Peyer's patch (tissue), 4 donors: ENCODE measurements around the gene UNC13D.

ENCODE experiments used
- CTCF ChIP-seq, 6 experiments: fragments of 450-650 bp in 4 of 6; fragments of 200-600 bp in 2 of 6; sonication (generic) in 1 of 6; IDR thresholded peaks; one replicate each; pipeline ENCODE4 v1.5.1; 2017 to 2019; ENCODE audit warnings: antibody characterized with exemption in 6 of 6, mild to moderate bottlenecking in 3 of 6, moderate library complexity in 1 of 6
- POLR2A ChIP-seq, 2 donors: fragments of 450-650 bp; IDR thresholded peaks; one replicate each; pipeline ENCODE4 v1.5.1; 2017; ENCODE audit warnings: antibody characterized with exemption in 2 of 2, mild to moderate bottlenecking in 2 of 2, moderate library complexity in 2 of 2

DNA sequence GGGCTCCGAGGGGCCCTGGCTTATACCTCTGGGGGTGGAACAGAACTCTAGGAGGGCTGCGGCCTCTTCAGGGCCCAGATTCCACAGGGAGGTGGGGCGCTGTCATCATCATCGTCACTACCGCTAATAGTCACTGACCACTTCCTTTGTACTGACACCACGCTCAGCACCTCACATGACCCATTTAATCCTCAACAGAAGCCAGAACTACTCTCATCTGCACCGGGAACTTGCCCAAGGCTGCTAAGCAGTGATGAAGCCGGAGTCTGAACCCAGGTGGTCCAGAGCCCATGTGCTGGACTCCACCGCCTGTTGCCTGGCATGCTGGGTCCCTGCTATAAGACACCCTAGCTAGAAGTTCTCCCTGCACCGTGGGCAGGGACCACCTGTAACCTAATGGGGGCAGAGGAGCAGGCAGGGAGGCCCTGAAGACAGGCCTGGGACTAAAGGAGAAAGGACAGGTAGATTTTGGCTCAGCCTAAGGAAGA, 12.0 kb downstream of the UNC13D start:
- TF ChIP-seq CTCF (IDR thresholded peaks at IDR 0.05): no peak
- peak in 1 of 2 donors; percentile 30 for TF ChIP-seq POLR2A (IDR thresholded peaks at IDR 0.05)
